CD4-positive, alpha-beta memory T cell (primary cell): ENCODE results near the gene PRPF18. TPM values are rescaled to one million over a fixed set of nuclear protein-coding genes. Genes with fewer than 3 reads are reported as not detected.
A peak's percentile ranks its signal among the peaks of the same experiment; 100 is the strongest.

Source experiments
- CTCF ChIA-PET: fragments of 350-600 bp; sonication (Branson Sonifier 250); formaldehyde crosslinking; loops from one replicate; lab custom pipeline; 2021; ENCODE audit warnings: inconsistent platforms; ENCODE audit not compliant: partially characterized antibody; lab: Charles Lee
- POLR2A ChIA-PET: fragments of 350-600 bp; sonication (Branson Sonifier 250); formaldehyde crosslinking; loops from one replicate; lab custom pipeline; 2021; ENCODE audit not compliant: partially characterized antibody; lab: Charles Lee
- DNase-seq, 5 donors: peaks; one replicate each; pipeline versions ENCODE4 v3.0.0 to v3.0.0-alpha.2; 2020 to 2022; ENCODE audit warnings: mixed read lengths in 1 of 5
- H3K27ac ChIP-seq: one replicate; pipeline ENCODE4 v1.7.0; 2013; ENCODE audit warnings: low read depth, low read length
- H3K27me3 ChIP-seq: 2 replicates; pipeline ENCODE4 v1.7.0; 2013; ENCODE audit warnings: mild to moderate bottlenecking, low read length, moderate library complexity; ENCODE audit not compliant: insufficient read depth
- H3K36me3 ChIP-seq: 2 replicates; pipeline ENCODE4 v1.7.0; 2013; ENCODE audit warnings: mild to moderate bottlenecking, low read length, moderate library complexity; ENCODE audit not compliant: insufficient read depth
- H3K4me1 ChIP-seq: 2 replicates; pipeline ENCODE4 v1.7.0; 2013; ENCODE audit warnings: mild to moderate bottlenecking, low read length, moderate library complexity; ENCODE audit not compliant: insufficient read depth
- H3K4me3 ChIP-seq, 2 donors: one replicate each; pipeline ENCODE4 v1.7.0; 2013; ENCODE audit warnings: low read length in 2 of 2, mild to moderate bottlenecking in 1 of 2
- H3K9me3 ChIP-seq, 2 donors: one replicate each; pipeline ENCODE4 v1.7.0; 2013; ENCODE audit warnings: low read length in 2 of 2, control low read depth in 1 of 2; ENCODE audit not compliant: control insufficient read depth in 1 of 2
- H3K27ac Mint-ChIP-seq, 7 donors: one replicate each; pipeline ENCODE4 v1.8.0; 2020 to 2021; ENCODE audit warnings: mixed read lengths in 7 of 7, mild to moderate bottlenecking in 6 of 7, inconsistent platforms in 3 of 7, moderate library complexity in 3 of 7
- H3K27me3 Mint-ChIP-seq, 2 donors: one replicate each; pipeline ENCODE4 v1.8.0; 2020 to 2021; ENCODE audit warnings: mixed read lengths in 2 of 2
- H3K36me3 Mint-ChIP-seq, 2 donors: one replicate each; pipeline ENCODE4 v1.8.0; 2020 to 2021; ENCODE audit warnings: mixed read lengths in 2 of 2, inconsistent platforms in 1 of 2, mild to moderate bottlenecking in 1 of 2
- H3K4me1 Mint-ChIP-seq, 4 donors: one replicate each; pipeline ENCODE4 v1.8.0; 2020 to 2021; ENCODE audit warnings: mixed read lengths in 4 of 4, mild to moderate bottlenecking in 1 of 4
- H3K4me3 Mint-ChIP-seq, 8 donors: one replicate each; pipeline ENCODE4 v1.8.0; 2020 to 2021; ENCODE audit warnings: mixed read lengths in 8 of 8, mild to moderate bottlenecking in 7 of 8, moderate library complexity in 6 of 8, inconsistent platforms in 3 of 8
- H3K9me3 Mint-ChIP-seq, 8 donors: one replicate each; pipeline ENCODE4 v1.8.0; 2020 to 2021; ENCODE audit warnings: mixed read lengths in 8 of 8, mild to moderate bottlenecking in 5 of 8, inconsistent platforms in 3 of 8, moderate library complexity in 1 of 8
- intact Hi-C: fragments of 100-400 bp; cut with micrococcal nuclease; formaldehyde crosslinking; loops from one replicate; pipeline ENCODE4 v1.15.1; 2023
- polyA plus RNA-seq, 2 donors: library from polyadenylated mRNA; unstranded; fragments of 300-500 nt; fragmentation: Illumina TruSeq; gene quantifications; one replicate each; pipeline ENCODE4 v1.2.3, GENCODE V29; 2021
- total RNA-seq, 2 experiments: library from RNA; stranded (reverse); gene quantifications; one replicate each; pipeline ENCODE4 v1.2.3, GENCODE V29; 2021

Gene PRPF18
- total and polyA plus RNA-seq, 4 experiments from 2014 or later, result 30.3 to 63.7 (median 36.6) TPM

- no peaks in the 10 kb centered on the region for H3K36me3 ChIP-seq
- DNase-seq, result no peak
- H3K4me3 ChIP-seq, result no peak overlapping the region
- intact Hi-C loops, result no loop called here
- no peaks in the 10 kb centered on the region for H3K27me3 ChIP-seq
- no peaks in the 10 kb centered on the region for H3K9me3 ChIP-seq
- H3K27ac ChIP-seq, result no peak overlapping the region
- POLR2A ChIA-PET, result no interaction called here
- Mint-ChIP-seq H3K36me3 (no peaks in the 10 kb centered on the region), H3K27me3 (peaks cover 8 to 14% of the 10 kb centered on the region in 2 donors), H3K4me1 (no peaks in the 10 kb centered on the region), H3K9me3 (peaks cover 0 to 2% (median 0%) of the 10 kb centered on the region in 8 donors), H3K27ac (no peak overlapping the region), H3K4me3 (no peak overlapping the region)
- H3K4me1 ChIP-seq, result no peaks in the 10 kb centered on the region
- CTCF ChIA-PET, result no interaction called here
These were observed 26.2 kb upstream of the PRPF18 start for GRCh38 chr10:13560597-13560996.

DNA sequence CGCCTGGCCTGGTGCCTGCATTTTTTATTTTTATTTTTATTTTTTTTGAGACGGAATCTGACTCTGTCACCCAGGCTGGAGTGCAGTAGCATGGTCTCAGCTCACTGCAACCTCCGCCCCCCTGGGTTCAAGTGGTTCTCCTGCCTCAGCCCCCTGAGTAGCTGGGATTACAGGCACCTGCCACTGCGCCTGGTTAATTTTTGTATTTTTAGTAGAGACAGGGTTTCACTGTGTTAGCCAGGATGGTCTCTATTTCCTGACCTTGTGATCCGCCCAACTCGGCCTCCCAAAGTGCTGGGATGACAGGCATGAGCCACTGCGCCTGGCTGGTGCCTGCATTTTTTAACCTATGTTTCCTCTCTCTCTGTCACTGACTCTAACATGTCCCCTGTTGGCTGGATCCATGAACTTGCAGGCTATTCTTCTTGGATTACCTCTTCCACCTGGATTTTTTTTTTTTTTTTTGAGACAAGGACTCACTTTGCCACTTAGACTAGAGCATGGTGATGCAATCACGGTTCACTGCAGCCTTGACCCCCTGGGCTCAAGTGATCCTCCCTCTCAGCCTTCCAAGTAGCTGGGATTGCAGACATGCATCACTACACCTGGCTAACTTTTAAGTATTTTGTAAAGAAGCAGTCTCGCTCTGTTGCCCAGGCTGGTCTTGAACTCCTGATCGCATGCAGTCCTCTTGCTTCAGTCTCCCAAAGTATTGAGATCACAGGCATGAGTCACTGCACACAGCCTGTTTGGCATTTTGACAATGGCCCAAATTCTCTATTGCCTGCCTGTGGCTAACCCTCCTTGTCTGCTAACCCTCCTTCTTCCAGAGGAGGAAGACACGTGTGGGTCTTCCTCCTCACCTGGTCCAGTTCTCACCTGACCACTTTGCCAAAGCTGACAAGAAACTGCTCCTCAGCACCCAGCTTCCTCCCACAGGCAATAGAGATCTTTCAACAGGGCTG is 23.0 kb upstream of the PRPF18 start:
- Mint-ChIP-seq H3K9me3 (peaks cover 0 to 4% (median 0%) of the 10 kb centered on the region in 8 donors), H3K27ac (no peak overlapping the region), H3K27me3 (peaks cover 11 to 18% of the 10 kb centered on the region in 2 donors), H3K4me1 (no peaks in the 10 kb centered on the region), H3K36me3 (no peaks in the 10 kb centered on the region), H3K4me3 (no peak overlapping the region)
- H3K36me3 ChIP-seq, result no peaks in the 10 kb centered on the region
- intact Hi-C loops, result no loop called here
- H3K27ac ChIP-seq, result no peak overlapping the region
- no peak for DNase-seq
- H3K4me1 ChIP-seq, result no peaks in the 10 kb centered on the region
- H3K9me3 ChIP-seq, result no peaks in the 10 kb centered on the region
- no peak overlapping the region for H3K4me3 ChIP-seq
- ChIA-PET POLR2A (no interaction called here), CTCF (no interaction called here)
- H3K27me3 ChIP-seq, result no peaks in the 10 kb centered on the region

GRCh38 chr10:13564576-13564975 is 22.2 kb upstream of the PRPF18 start:
- Mint-ChIP-seq H3K27me3 (peaks cover 13 to 17% of the 10 kb centered on the region in 2 donors), H3K9me3 (peaks cover 0 to 6% (median 0%) of the 10 kb centered on the region in 8 donors), H3K4me1 (no peaks in the 10 kb centered on the region), H3K36me3 (no peaks in the 10 kb centered on the region), H3K27ac (no peak overlapping the region), H3K4me3 (no peak overlapping the region)
- DNase-seq, result no peak
- intact Hi-C loops, result no loop called here
- POLR2A ChIA-PET, result no interaction called here
- no peak overlapping the region for H3K27ac ChIP-seq
- H3K4me1 ChIP-seq, result no peaks in the 10 kb centered on the region
- H3K27me3 ChIP-seq, result no peaks in the 10 kb centered on the region
- CTCF ChIA-PET, result no interaction called here
- no peaks in the 10 kb centered on the region for H3K9me3 ChIP-seq
- no peak overlapping the region for H3K4me3 ChIP-seq
- no peaks in the 10 kb centered on the region for H3K36me3 ChIP-seq

GRCh38 chr10:13567030-13567429 is 19.7 kb upstream of the PRPF18 start:
- peaks cover 0 to 6% (median 0%) of the 10 kb centered on the region in 8 donors for H3K9me3 Mint-ChIP-seq
- no peak overlapping the region for H3K27ac Mint-ChIP-seq
- Histone ChIP-seq H3K4me3 (no peak overlapping the region), H3K27me3 (no peaks in the 10 kb centered on the region), H3K9me3 (no peaks in the 10 kb centered on the region), H3K4me1 (no peaks in the 10 kb centered on the region), H3K36me3 (no peaks in the 10 kb centered on the region), H3K27ac (no peak overlapping the region)
- POLR2A ChIA-PET, result no interaction called here
- no peaks in the 10 kb centered on the region for H3K4me1 Mint-ChIP-seq
- no peaks in the 10 kb centered on the region for H3K36me3 Mint-ChIP-seq
- DNase-seq, result no peak
- H3K4me3 Mint-ChIP-seq, result no peak overlapping the region
- CTCF ChIA-PET, result no interaction called here
- intact Hi-C loops, result no loop called here
- H3K27me3 Mint-ChIP-seq, result peaks cover 11 to 22% of the 10 kb centered on the region in 2 donors

DNA sequence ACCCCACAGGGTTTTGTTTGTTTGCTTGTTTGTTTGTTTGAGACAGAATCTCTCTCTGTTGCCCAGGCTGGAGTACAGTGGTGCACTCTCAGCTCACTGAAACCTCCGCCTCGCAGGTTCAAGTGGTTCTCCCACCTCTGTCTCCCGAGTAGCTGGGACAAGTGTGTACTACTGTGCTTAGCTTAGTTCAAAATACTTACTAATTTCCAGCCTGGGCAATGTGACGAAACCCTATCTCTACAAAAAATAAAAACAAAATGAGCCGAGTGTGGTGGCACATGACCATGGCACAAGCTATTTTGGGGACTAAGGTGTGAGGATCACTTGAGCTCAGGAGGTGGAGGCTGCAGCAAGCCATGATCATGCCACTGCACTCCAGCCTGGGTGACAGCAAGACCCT is 15.2 kb upstream of the PRPF18 start:
- Histone ChIP-seq H3K36me3 (no peaks in the 10 kb centered on the region), H3K4me3 (no peak overlapping the region), H3K4me1 (no peaks in the 10 kb centered on the region), H3K27ac (no peak overlapping the region), H3K9me3 (no peaks in the 10 kb centered on the region), H3K27me3 (no peaks in the 10 kb centered on the region)
- H3K36me3 Mint-ChIP-seq, result peaks cover 0 to 4% of the 10 kb centered on the region in 2 donors
- POLR2A ChIA-PET, result no interaction called here
- peaks cover 0 to 2% (median under 1%) of the 10 kb centered on the region in 4 donors for H3K4me1 Mint-ChIP-seq
- CTCF ChIA-PET, result no interaction called here
- H3K4me3 Mint-ChIP-seq, result no peak overlapping the region
- peaks cover 13 to 22% of the 10 kb centered on the region in 2 donors for H3K27me3 Mint-ChIP-seq
- no peak for DNase-seq
- H3K9me3 Mint-ChIP-seq, result peaks cover 0 to 21% (median 13%) of the 10 kb centered on the region in 8 donors
- H3K27ac Mint-ChIP-seq, result no peak overlapping the region
- intact Hi-C loops, result no loop called here

DNA sequence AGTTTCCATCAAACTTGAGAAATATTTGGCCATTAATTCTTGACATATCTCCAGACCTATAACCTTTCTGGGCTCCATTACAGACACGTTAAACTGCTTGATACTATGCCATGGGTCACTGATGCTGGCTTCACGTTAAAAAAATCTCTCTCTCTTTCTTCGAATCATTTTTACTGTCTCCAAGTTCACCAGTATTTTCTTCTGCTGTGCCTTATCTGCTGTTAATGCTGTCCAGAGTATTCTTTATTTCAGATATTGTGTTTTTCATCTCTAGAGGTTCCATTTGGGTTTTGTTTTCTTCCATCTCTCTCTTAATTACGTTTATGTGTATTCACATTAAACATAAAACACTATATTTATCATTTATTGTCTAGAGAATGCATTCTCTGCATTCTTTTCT is 12.8 kb upstream of the PRPF18 start:
- H3K27me3 Mint-ChIP-seq, result peaks cover 13 to 24% of the 10 kb centered on the region in 2 donors
- H3K9me3 ChIP-seq, result no peaks in the 10 kb centered on the region
- H3K27ac Mint-ChIP-seq, result no peak overlapping the region
- peak overlapping the region in 1 of 8 donors; percentile 11 for H3K4me3 Mint-ChIP-seq
- no peaks in the 10 kb centered on the region for H3K27me3 ChIP-seq
- POLR2A ChIA-PET, result no interaction called here
- H3K36me3 Mint-ChIP-seq, result peaks cover 0 to 4% of the 10 kb centered on the region in 2 donors
- DNase-seq, result no peak
- peaks cover 0 to 2% (median under 1%) of the 10 kb centered on the region in 4 donors for H3K4me1 Mint-ChIP-seq
- CTCF ChIA-PET, result no interaction called here
- H3K4me1 ChIP-seq, result no peaks in the 10 kb centered on the region
- no peak overlapping the region for H3K27ac ChIP-seq
- H3K36me3 ChIP-seq, result no peaks in the 10 kb centered on the region
- no peak overlapping the region for H3K4me3 ChIP-seq
- H3K9me3 Mint-ChIP-seq, result peaks cover 0 to 21% (median 12%) of the 10 kb centered on the region in 8 donors
- intact Hi-C loops, result no loop called here

GRCh38 chr10:13585195-13585751 is 1.5 kb upstream of the PRPF18 start:
- Mint-ChIP-seq H3K27ac (no peak overlapping the region), H3K9me3 (peaks cover 0 to 3% (median 0%) of the 10 kb centered on the region in 8 donors), H3K4me3 (no peak overlapping the region), H3K4me1 (peaks cover 19 to 40% (median 30%) of the 10 kb centered on the region in 4 donors), H3K27me3 (peaks cover 17 to 24% of the 10 kb centered on the region in 2 donors), H3K36me3 (peaks cover 7 to 16% of the 10 kb centered on the region in 2 donors)
- Histone ChIP-seq H3K4me1 (peaks cover 24% of the 10 kb centered on the region), H3K36me3 (no peaks in the 10 kb centered on the region), H3K9me3 (no peaks in the 10 kb centered on the region), H3K4me3 (no peak overlapping the region), H3K27ac (no peak overlapping the region), H3K27me3 (no peaks in the 10 kb centered on the region)
- CTCF ChIA-PET, result no interaction called here
- POLR2A ChIA-PET, result no interaction called here
- no peak for DNase-seq
- intact Hi-C loops, result loop anchor here (10.0 kb wide), 3 partner anchors 480 to 1520 kb away; partner anchors contain the start of genes DCLRE1C, MEIG1 and OPTN
